HG03280 (cell line): Measurements from ENCODE around the gene PLOD2.

ENCODE experiments used
- ATAC-seq: cut with Tn5 transposase; IDR thresholded peaks from one replicate; pipeline ENCODE4 v1.9.1; 2021; ENCODE audit warnings: mild to moderate bottlenecking, moderate library complexity; ENCODE audit not compliant: unreplicated experiment

The PLOD2 gene

GRCh38 chr3:146052056-146052790 is 108.8 kb downstream of the PLOD2 start:
- no peak for ATAC-seq

- ATAC-seq: no peak
These were observed 110.3 kb downstream of the PLOD2 start for GRCh38 chr3:146050691-146051090.

- no peak for ATAC-seq
These were observed 113.5 kb downstream of the PLOD2 start for GRCh38 chr3:146047485-146047884.

GRCh38 chr3:146044046-146044445 is 116.9 kb downstream of the PLOD2 start:
- ATAC-seq: no peak

DNA sequence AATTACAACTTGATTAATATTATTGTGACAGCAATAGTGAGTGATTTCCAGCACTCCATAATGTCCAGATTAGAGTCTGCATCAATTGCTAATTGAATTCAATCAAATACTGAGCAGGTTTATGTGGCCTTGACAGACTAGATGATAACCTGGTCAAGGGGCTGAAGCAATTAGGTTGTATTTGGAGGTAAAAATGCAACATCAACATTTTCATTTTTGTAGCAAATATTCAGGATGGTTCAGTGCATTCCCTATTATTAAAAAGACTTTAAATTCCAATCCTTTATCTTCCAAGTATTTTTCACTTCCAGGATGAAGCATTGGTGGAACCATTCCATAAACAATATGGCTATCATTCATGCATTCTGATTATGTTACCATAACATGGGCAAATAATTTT is 120.4 kb downstream of the PLOD2 start:
- ATAC-seq: no peak

- no peak for ATAC-seq
These were observed 123.3 kb downstream of the PLOD2 start for GRCh38 chr3:146037697-146038096.

GRCh38 chr3:146036281-146036680 is 124.7 kb downstream of the PLOD2 start:
- ATAC-seq: no peak

GRCh38 chr3:146035366-146035765 is 125.6 kb downstream of the PLOD2 start:
- ATAC-seq: no peak

- ATAC-seq: no peak
These were observed 127.0 kb downstream of the PLOD2 start for GRCh38 chr3:146033950-146034349.

- no peak for ATAC-seq
These were observed 134.4 kb downstream of the PLOD2 start for GRCh38 chr3:146026547-146026946.

- no peak for ATAC-seq
These were observed 136.7 kb downstream of the PLOD2 start for GRCh38 chr3:146024260-146024659.

DNA sequence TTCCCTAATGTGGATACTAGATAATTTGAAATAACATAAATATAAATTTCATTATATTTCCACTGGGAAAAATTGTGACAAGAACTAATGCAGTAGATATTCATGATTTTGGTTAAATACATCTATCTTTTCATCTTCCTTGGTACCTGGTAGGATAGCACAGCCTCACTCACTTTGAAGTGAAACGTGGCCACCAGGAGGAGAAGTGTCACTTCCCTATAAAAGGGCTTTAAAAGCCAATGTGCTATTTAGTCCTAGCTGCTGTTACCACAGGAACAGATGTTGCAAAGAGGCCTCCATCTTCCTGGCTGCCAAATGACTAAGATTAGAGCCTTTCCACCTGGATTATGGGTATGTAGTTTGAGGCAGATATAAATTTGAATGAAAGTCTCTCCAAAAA is 140.0 kb downstream of the PLOD2 start:
- no peak for ATAC-seq

DNA sequence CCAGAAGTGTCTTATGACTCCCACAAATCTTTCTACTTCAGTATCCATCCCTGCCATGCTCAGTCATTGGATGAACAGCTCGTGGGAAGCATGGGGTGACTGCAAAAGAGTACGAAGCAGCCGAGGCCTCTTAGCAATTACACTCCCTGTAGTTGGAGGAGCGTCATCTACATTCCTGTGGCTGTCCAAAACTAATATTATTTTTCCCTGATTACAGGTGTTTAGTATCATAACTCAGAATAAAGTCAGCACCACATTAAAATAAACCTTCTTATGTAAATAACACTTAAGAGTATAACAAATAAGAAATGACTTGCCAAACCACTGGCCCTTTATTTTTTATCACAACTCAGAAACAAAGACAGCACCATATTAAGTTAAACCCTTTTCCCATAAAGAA is 141.5 kb downstream of the PLOD2 start:
- ATAC-seq: no peak
